ENCODE data around the gene AMBN. TPM values are rescaled to one million over a fixed set of nuclear protein-coding genes. Genes with fewer than 3 reads are reported as not detected.
A peak's percentile ranks its signal among the peaks of the same experiment; 100 is the strongest.

AMBN gene, protein sequence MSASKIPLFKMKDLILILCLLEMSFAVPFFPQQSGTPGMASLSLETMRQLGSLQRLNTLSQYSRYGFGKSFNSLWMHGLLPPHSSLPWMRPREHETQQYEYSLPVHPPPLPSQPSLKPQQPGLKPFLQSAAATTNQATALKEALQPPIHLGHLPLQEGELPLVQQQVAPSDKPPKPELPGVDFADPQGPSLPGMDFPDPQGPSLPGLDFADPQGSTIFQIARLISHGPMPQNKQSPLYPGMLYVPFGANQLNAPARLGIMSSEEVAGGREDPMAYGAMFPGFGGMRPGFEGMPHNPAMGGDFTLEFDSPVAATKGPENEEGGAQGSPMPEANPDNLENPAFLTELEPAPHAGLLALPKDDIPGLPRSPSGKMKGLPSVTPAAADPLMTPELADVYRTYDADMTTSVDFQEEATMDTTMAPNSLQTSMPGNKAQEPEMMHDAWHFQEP
- 1 to 10 TPM in 2 of 4 donors, under 1 TPM in 2; 0.20 to 1.5 (median 1.2) TPM for polyA plus RNA-seq (ENCODE audit: insufficient read length in 4 of 4)

DNA sequence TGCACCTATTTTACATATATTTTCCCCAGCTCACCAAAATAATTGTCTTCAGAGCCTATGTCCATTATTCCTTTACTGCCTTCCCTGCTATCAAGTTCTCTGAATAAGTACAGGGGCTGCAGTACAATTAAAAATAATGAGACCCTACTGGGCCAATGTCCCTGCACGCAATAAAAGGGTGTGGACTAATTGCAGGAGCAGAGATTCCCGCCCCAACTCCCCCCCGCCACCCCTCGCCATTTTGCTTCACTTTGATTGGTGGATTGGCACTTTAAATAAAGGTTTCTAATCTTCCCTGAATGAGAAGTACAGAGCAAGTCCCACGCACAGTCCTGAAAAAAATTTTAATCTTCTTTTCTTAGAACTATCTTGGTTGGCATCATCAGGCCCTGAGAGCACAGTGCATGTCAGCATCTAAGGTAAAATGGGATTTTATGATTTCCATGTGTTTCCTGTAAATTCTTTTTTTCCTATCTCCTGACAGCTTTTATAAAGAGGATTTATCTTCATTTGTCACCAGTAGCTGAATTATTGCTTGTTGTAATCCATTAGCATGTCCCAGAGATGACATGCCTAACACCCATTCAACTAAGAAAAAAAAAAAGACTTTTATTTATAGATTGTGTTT, at the start of gene AMBN:
TSS of gene AMBN (plus strand) at position 302 of the 628 bp plus-strand sequence. CDS start at position 405, 103 bp downstream.
- no peak for DNase-seq (ENCODE audit: low read depth in 4 of 4, low spot score in 3 of 4)

- DNase-seq (ENCODE audit: low read depth in 4 of 4, low spot score in 3 of 4), result no peak
These were observed 47.7 kb upstream of the AMBN start for GRCh38 chr4:70544279-70544868.

DNA sequence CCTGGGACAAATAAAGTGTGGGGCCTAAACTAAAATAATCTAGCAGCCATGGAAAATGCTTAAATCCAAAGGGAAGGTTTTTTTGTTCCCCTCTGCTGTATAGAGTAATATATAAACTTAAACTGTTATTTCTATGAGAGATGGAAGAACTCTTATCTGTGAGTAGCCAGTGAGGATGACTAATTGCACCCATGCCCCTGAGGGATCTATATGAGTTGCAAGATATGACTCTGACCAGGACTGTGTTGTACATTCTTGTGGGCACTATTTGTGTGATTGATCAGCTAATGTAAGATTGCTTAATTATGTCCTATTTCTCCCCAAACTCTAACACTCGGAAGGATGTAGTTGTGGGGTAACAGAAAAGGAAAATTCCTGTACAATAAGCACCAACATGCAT, 35.2 kb upstream of the AMBN start:
- DNase-seq (ENCODE audit: low read depth in 4 of 4, low spot score in 3 of 4), result no peak

DNA sequence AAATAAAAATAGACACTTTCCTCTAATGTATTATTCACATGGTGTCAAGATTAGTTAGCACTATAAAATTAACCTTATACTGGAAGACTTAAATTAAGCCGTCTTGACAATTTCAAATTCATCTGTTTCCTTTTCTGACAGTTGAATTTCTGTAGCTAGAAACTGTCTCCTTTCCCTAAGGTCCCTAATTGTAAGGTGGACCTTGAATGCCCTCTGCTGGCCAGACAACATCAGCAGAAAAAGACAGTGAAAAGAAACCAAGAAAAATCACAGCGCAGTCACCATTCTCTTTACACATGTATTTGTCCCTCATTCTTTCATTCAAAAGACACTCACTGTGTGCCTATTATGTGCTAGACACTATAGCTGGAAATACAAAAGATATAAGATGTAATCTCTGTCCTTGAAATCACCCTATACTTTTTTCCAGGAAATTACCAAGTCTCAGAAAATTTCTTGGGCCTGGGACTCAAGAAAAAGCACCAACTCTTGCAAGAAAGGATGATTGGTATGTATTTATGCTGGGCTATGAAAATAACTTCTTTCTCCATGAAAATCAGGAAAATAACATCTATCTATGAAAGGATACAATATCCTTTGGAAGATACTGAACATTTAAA, 32.7 kb upstream of the AMBN start:
- DNase-seq (ENCODE audit: low read depth in 4 of 4, low spot score in 3 of 4), result peak in 2 of 4 donors; percentile 36 to 41

DNA sequence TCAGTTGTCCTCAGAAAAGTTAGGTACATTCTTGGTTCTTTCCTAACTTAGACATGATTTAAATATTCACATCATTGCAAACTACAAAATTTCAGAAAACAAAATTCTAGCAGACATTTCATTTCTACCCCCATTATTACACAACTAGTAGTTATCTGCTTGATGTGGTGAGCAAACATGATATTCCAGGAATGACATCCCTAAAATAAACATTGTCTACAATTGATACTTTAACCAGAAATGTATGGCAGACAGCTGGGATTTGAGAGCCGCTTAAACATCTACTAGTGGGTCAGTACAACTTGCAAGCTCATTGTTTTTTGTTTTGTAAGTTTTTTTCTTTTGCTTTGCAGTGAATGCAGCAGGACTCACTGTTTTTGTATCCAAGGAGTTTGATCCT, 32.1 kb upstream of the AMBN start:
- DNase-seq (ENCODE audit: low read depth in 4 of 4, low spot score in 3 of 4), result no peak

DNA sequence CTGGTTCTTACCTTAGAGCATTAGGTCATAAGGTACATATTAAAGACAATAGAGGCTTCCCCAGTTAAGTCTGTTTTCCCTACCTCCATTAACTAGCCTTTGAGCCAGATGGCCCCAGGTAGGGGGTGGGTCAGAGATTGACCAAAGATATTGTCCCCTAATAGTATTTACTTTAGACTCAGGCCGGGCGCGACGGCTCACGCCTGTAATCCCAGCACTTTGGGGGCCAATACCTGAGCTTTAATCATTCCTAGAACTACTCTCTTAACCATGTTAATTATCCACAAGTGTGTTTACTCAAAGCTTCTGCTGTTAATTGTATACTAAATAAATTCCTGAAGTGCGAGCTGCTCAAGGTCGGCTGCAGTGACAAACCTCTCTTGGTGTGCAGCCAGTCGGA, 28.0 kb upstream of the AMBN start:
- no peak for DNase-seq (ENCODE audit: low read depth in 4 of 4, low spot score in 3 of 4)

DNA sequence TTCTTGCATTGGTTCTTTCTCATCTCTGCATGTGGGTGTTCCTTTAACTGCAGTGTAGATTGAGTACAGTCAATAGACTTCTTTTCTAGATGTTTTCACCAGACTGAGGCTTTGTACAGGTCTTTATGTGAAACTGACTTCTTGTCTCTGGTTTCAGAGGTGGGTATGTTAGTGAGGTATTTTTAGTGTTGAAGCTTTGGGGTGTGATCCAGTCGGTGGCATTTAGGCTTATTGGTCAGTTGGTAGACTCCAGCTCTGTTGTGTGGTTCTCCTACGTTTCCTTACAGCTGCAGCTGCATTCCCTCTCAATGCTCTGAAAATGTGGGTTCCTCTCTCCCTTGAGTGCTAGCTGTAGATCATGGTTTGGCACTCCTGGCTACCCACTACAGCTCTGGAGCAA, 21.3 kb upstream of the AMBN start:
- DNase-seq (ENCODE audit: low read depth in 4 of 4, low spot score in 3 of 4), result no peak

DNA sequence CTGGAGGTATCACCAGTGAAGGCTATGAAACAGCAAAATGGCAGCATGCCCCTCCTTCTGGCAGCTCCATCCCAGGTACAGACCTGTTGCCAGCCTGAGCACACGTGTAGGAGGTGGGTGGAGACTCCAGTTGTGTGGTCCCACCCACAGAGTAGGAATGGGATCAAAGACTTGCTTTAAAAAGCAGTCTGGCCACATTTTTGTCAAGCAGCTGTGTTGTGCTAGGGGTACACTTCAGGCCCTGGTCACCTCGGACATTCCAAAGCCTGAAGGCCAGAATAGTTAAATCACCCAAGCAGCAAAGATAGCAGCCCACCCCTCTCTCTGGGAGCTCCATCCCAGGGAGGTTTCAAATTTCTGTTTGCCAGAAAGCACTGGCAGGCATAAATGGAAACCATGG, 20.3 kb upstream of the AMBN start:
- DNase-seq (ENCODE audit: low read depth in 4 of 4, low spot score in 3 of 4), result peak in 1 of 4 donors; percentile 21

GRCh38 chr4:70575964-70576363, 16.1 kb upstream of the AMBN start:
- DNase-seq (ENCODE audit: low read depth in 4 of 4, low spot score in 3 of 4), result no peak

GRCh38 chr4:70577220-70577927, 14.7 kb upstream of the AMBN start:
- DNase-seq (ENCODE audit: low read depth in 4 of 4, low spot score in 3 of 4), result no peak

GRCh38 chr4:70581980-70582379, 10.1 kb upstream of the AMBN start:
- DNase-seq (ENCODE audit: low read depth in 4 of 4, low spot score in 3 of 4), result no peak

DNA sequence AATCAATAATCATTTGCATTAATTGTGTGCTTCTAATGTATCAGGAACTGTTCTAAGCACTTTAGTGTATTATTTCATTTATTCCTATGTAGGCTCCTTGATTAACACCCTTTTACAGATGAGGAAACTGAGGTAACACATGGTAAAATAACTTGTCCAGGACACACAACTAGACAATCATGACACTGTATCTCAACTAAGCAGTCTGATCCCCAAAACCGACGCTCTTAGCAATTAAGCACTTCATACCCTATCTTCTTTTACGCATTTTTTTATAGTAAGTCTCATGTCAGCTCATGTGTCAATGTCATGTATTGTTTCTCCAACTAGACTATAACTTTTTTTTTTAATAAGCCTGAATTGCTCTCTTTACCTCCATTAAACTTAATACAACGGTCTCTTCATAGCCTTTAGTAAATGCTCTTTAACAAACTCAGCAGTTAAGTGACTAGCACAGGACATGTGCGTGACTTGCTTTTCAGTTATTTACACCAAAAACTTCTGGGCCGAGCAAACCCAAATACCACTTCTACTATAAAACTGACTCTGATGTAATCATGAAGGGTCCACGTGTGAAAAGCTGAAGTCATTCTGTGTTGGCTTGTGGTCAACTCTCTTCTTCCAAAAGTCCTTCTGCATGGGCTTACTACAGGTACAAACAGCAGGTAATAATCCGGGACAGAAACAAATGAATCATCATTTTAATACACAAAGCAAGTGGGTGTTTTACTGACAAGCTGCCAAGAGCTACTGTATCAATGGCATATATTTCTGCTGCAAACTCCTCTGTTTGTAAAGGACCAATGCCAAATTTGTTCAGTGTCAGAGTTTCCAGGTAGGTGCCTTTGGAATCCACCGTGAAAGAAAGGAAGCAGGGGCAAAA, 7.9 kb upstream of the AMBN start:
- DNase-seq (ENCODE audit: low read depth in 4 of 4, low spot score in 3 of 4), result no peak

DNA sequence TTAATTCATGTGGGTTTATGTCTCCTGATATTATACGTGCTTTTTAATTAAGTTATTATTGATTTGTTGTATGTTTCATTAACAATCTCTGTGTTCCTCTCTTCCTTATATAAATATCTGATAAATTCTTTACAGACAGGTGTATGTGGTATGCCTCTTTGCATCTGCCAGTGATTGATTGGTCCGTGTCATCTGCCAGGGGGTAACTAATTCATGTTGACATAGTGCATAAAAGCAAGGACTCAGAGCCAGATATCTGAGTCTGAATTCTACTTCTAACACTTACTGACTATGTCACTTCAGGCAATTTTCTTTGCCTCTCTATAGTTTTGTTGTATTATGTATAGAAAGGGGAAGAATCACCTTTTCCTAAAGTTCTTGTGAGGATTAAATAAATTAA, 5.2 kb upstream of the AMBN start:
- no peak for DNase-seq (ENCODE audit: low read depth in 4 of 4, low spot score in 3 of 4)

DNA sequence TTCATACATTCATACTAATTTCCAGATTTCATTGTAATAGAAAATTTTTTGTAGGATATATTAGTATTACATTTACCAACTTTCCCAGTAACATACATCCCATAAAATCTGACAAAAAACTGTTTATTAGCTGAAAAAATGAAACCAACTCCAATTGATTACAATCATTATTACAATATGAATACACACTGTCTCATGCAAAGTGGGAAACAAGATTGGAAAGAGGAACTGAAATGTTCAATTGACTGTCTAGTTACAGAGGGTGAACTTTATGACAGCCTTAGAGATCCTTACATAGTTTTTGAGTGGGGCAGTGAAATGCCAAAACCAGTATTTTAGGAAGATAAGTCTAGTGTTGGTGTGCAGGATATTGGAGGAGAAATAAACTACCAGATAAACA, 2.3 kb upstream of the AMBN start:
- DNase-seq (ENCODE audit: low read depth in 4 of 4, low spot score in 3 of 4), result no peak

DNA sequence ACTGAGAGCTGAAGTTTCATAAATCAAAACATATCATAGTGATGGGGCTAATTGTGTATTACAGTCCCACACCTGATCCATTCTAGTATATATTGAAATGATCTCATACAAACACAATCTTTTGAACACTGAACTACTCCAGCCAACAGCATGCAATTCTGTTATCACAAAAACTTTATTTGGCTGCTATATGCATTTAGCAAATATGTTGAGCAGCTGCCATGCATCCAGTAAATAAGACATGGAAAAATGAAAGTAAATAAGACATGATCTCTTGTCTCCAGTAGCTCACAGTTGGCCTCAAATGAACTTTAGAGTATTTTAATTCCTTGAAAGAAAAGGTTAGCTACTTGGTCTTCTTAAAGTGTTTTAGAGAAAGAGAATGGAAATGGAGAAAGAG, 2.1 kb downstream of the AMBN start:
- DNase-seq (ENCODE audit: low read depth in 4 of 4, low spot score in 3 of 4), result no peak

DNA sequence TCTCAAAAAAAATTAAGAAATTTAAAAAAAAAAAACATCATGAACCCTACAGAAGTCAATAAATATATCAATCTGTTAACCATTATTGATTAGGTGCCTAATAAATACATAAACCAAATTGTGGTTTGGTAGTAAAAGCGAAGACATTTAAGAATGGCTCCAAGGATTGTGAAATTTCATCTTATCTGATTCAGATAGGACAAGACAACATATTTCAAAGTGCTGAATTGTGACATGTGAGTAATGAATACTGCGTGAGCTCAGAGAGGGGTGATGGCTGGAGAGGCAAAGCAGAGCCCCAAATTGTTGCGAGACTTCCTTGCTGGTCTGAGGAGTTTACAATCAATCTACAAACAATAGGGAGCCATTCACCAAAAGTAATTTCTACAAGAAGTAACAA, 8.2 kb downstream of the AMBN start:
- no peak for DNase-seq (ENCODE audit: low read depth in 4 of 4, low spot score in 3 of 4)

GRCh38 chr4:70600977-70601376, 8.9 kb downstream of the AMBN start:
- DNase-seq (ENCODE audit: low read depth in 4 of 4, low spot score in 3 of 4), result no peak

GRCh38 chr4:70601422-70602039, 9.5 kb downstream of the AMBN start:
- no peak for DNase-seq (ENCODE audit: low read depth in 4 of 4, low spot score in 3 of 4)

DNA sequence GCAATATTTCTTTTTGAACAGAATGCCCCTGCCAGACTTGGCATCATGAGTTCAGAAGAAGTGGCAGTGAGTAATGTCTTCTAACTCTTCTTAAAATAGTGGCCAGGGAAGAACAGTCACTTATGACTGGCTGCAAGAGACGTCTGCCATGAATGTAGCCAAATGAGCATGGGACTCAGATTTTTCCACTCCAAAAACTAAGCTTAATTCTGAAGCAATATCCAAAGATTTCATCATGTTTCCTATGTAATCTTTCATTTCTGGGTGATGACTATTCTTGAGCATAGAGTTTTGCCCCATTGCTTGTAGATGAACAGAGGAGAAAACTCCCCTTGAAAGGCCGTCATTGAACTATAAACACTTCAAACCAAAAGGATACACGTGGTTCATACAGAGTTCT, 11.8 kb downstream of the AMBN start:
- no peak for DNase-seq (ENCODE audit: low read depth in 4 of 4, low spot score in 3 of 4)

All from left renal pelvis (tissue), 4 donors.